A549 (cell line): ENCODE measurements around the gene PCARE.

Source experiments
- POLR2A ChIP-seq: IDR thresholded peaks from 2 replicates; pipeline ENCODE4 v1.6.1; 2012; ENCODE audit warnings: mild to moderate bottlenecking, low read length
- RCOR1 ChIP-seq: fragments of 150-350 bp; IDR thresholded peaks from 2 replicates; pipeline ENCODE4 v1.6.1; 2014; ENCODE audit warnings: antibody characterized with exemption, low read length, low read depth
- SMC3 ChIP-seq: fragments of >200 bp; sonication (Bioruptor Twin); formaldehyde crosslinking; IDR thresholded peaks from 3 replicates; pipeline ENCODE4 v1.6.1; 2018; ENCODE audit warnings: inconsistent platforms
- ZC3H11A ChIP-seq: fragments of 450-650 bp; IDR thresholded peaks from 2 replicates; pipeline ENCODE4 v1.6.1; 2014; ENCODE audit warnings: antibody characterized with exemption, mild to moderate bottlenecking
- ZFP36 ChIP-seq: fragments of 450-650 bp; IDR thresholded peaks from 2 replicates; pipeline ENCODE4 v1.6.1; 2014; ENCODE audit warnings: borderline replicate concordance; ENCODE audit not compliant: partially characterized antibody
- TF ChIP-seq, protein P1 (sequence below): fragments of >200 bp; sonication (Bioruptor Twin); formaldehyde crosslinking; IDR thresholded peaks from 3 replicates; pipeline ENCODE4 v1.5.1; 2016
- TF ChIP-seq, protein P2 (sequence below): IDR thresholded peaks from 2 replicates; pipeline ENCODE4 v1.6.1; 2012
- TF ChIP-seq, protein P3 (sequence below): fragments of 200-600 bp; sonication (generic); IDR thresholded peaks from 2 replicates; pipeline ENCODE4 v1.6.1; 2016; ENCODE audit warnings: antibody characterized with exemption, mild to moderate bottlenecking, moderate library complexity

DNA sequence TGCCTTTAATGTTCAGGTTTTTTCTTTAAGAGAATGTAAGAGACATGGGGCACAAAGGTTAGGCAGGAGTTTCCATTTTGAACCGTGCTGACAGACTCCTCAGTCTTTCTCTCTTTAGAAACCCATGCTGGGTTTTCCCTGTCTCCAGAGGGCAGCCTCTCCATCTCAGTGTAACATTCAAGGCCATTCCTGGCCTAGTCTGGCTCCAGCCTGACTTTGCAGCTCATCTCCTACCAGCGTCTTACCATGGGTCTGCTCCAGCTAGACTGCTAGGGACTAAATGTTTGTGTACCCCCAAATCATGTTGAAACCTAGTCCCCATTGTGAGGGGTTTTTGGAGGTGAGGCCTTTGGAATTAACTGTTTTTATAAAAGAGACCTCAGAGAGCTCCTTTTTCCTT, 31.1 kb upstream of the PCARE start:
- peak; percentile 40; the same call in 2 of the 3 replicates for TF ChIP-seq SMC3
- TF ChIP-seq ZFP36: no peak
- TF ChIP-seq, protein P1, sequence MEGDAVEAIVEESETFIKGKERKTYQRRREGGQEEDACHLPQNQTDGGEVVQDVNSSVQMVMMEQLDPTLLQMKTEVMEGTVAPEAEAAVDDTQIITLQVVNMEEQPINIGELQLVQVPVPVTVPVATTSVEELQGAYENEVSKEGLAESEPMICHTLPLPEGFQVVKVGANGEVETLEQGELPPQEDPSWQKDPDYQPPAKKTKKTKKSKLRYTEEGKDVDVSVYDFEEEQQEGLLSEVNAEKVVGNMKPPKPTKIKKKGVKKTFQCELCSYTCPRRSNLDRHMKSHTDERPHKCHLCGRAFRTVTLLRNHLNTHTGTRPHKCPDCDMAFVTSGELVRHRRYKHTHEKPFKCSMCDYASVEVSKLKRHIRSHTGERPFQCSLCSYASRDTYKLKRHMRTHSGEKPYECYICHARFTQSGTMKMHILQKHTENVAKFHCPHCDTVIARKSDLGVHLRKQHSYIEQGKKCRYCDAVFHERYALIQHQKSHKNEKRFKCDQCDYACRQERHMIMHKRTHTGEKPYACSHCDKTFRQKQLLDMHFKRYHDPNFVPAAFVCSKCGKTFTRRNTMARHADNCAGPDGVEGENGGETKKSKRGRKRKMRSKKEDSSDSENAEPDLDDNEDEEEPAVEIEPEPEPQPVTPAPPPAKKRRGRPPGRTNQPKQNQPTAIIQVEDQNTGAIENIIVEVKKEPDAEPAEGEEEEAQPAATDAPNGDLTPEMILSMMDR: peak; percentile 27; the same call in 2 of the 3 replicates
- TF ChIP-seq RCOR1: no peak
- TF ChIP-seq, protein P2, sequence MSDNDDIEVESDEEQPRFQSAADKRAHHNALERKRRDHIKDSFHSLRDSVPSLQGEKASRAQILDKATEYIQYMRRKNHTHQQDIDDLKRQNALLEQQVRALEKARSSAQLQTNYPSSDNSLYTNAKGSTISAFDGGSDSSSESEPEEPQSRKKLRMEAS: no peak
- TF ChIP-seq, protein P3, sequence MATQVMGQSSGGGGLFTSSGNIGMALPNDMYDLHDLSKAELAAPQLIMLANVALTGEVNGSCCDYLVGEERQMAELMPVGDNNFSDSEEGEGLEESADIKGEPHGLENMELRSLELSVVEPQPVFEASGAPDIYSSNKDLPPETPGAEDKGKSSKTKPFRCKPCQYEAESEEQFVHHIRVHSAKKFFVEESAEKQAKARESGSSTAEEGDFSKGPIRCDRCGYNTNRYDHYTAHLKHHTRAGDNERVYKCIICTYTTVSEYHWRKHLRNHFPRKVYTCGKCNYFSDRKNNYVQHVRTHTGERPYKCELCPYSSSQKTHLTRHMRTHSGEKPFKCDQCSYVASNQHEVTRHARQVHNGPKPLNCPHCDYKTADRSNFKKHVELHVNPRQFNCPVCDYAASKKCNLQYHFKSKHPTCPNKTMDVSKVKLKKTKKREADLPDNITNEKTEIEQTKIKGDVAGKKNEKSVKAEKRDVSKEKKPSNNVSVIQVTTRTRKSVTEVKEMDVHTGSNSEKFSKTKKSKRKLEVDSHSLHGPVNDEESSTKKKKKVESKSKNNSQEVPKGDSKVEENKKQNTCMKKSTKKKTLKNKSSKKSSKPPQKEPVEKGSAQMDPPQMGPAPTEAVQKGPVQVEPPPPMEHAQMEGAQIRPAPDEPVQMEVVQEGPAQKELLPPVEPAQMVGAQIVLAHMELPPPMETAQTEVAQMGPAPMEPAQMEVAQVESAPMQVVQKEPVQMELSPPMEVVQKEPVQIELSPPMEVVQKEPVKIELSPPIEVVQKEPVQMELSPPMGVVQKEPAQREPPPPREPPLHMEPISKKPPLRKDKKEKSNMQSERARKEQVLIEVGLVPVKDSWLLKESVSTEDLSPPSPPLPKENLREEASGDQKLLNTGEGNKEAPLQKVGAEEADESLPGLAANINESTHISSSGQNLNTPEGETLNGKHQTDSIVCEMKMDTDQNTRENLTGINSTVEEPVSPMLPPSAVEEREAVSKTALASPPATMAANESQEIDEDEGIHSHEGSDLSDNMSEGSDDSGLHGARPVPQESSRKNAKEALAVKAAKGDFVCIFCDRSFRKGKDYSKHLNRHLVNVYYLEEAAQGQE: no peak
- no peak for TF ChIP-seq POLR2A
- no peak for TF ChIP-seq ZC3H11A
